Glomerular endothelial cell (primary cell): ENCODE results near the gene CNOT2. TPM values are rescaled to one million over a fixed set of nuclear protein-coding genes. Genes with fewer than 3 reads are reported as not detected.
"Not testable (repeated sequence)": the region's sequence is repeated elsewhere in the genome, so short reads cannot be mapped to it uniquely, and the experiment has no call there.

ENCODE experiments used
- DNase-seq: peaks from one replicate; pipeline ENCODE4 v3.0.0-alpha.2; 2011; ENCODE audit warnings: low read depth, low spot score; ENCODE audit errors: extremely low read depth
- total RNA-seq: library from RNA; depleted of rRNA; stranded (reverse); fragments of >200 nt; gene quantifications from 2 replicates; pipeline ENCODE4 v1.2.3, GENCODE V29; 2015

Gene CNOT2
- total RNA-seq, 1 donor from 2014 or later: 108 TPM

DNA sequence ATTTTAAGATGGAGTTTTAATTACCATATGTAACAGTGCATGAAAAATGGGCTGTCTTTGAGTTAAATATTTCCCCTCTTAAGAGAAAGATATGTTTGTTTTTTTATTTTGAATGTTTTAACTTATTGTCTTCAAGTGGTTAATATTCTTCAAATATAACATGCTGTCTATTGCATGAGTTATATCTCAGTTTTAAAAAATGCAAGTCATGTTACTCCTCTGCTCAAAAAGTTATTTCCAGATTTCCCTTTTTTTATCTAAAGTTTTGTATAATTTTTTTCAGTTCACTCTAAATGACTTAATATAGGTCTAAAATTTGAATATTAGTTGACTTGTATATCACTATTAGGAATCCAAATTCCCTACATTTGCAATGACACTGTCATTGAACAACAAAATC lies 117.0 kb downstream of the CNOT2 start:
- no peak for DNase-seq

DNA sequence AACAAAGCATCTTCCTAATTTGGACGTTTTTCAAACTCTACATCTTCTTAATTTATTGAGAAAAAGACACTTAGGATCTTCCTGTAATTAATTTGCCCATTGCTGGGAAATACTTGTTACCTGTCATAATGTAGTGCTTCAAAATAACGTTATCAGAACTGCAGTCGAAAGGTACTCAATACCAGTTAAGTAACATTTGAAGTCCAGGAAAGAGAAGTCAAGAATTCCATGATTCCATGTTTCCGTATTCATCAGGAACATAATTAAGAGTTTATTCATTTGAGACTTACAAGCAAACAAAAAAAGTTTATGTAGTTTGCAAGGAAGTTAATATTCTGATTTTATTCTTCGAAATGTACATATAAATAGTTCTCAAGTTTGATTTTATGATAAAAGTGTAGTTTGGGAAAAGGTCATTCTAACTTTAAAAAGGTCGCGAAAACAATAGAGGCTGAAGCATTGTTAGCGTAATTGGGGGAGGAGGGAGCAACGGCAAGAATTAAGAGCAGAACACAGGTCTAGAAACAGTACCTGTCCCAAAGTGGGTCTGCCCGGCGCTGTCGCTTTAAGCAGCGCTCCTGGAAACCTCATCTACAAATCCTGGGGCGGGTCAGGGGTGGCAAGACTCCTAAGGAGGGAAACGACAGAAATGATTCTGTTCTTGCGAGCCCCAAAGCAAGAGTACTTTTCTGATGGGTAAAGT lies 121.6 kb downstream of the CNOT2 start:
- no peak for DNase-seq

GRCh38 chr12:70365398-70365647 lies 122.1 kb downstream of the CNOT2 start:
- no peak for DNase-seq

DNA sequence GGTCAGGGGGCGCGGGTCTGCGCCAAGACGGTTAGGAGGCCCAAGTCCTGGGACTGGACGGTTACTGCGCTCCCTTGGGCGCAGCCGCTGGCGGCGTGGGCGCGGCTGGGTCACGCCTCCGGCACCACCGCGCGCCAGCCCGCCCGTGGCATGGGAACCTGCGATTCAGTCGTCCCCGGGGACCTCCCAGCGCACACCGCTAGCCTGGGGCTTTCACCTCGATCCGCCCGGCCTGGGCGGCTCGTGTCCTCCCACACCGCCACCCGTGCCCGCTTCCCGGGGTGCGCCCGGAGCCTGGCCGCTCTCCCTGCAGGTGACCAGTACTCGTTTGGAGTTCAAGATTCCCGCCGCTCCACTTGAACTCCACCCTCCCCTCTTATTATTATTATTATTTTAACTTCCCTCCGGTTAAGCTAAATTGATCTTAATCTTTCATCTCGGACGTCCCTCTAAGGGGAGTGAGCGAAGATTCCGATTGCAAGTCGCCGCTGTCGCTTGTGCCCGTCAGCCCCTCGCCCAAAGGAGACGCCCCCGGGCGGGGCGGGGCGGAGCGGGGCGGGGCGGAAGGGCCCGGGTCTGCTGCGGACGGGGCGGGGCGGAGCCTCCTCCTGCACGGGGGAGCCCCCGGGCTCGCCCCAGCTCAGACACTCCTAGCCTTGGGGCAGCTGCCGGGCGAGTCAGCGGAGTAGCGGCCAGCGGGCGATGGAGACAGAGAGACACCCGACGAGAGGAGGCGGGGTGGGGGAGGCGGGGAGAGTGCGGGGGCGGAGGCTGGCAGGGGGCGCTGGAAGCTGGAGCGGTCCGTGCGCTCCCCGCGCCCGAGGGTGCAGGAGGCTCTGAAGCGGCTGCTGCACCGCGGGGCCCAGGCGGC lies 122.7 kb downstream of the CNOT2 start, which contains the start of gene KCNMB4:
KCNMB4 (plus strand) TSS at position 643 of the 871 bp plus-strand sequence. CDS start 445 bp downstream, outside the sequence.
- no peak for DNase-seq

- DNase-seq: no peak
These were observed 123.5 kb downstream of the CNOT2 start for GRCh38 chr12:70366581-70367257.

DNA sequence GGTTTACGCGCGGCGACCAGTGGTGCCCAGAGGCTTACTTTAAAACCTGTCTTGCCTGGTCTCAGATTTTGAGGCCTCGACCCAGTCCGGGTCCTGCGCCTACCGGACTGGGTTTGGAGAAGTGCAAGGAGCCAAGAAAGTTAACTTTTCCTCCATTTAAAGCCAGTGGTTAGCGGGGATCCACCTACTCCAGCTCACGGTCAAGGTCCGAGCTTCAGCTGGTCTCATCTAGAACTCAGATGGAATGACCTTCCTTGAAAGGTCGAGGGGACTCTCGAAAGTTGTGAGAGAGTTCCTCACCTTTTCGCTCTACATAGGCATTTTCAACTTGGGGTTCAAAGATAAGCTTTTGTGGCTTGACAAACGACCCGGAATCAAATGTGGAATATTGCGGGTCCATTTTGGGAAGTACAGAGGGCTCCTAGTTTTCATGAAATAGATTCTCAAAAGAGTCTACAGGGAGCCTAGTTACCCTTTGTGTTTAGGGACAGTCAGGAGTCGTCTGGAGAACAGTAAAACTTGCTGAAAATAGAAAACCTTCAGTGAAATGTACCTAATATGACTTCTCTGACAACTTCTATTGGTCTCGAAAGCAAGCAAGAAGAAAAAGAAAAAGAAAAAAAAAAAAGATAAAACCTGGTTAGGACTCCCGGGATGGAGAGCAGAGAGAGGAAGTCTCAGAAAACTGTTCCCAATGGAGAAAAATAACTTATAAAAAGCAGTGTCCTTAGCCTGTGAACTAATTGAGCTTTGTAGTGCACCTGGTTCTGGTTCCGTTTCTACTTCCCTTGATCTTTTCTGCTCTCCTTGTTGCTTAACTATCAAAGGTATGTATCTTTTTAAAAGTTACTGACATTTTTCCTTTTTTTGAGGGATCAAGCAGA lies 124.3 kb downstream of the CNOT2 start:
- DNase-seq: no peak

- no peak for DNase-seq
These were observed 129.6 kb downstream of the CNOT2 start for GRCh38 chr12:70372881-70373280.

GRCh38 chr12:70379846-70380245 lies 136.6 kb downstream of the CNOT2 start:
- DNase-seq: no peak

DNA sequence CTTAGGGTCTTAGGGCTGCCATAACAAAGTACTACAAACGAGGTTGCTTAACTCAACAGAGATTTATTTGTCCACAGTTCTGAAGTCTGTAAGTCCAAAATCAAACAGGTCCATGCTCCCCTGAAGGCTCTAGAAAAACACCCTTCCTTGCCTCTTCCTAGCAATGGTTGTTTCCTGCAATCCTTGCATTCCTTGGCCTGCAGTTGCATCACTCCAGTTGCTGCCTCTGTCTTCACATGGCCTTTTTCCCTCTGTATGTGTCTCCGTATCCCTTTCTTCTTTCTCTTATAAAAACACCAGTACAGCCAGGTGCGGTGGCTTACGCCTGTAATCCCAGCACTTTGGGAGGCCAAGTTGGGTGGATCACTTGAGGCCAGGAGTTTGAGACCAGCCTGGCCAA lies 140.3 kb downstream of the CNOT2 start:
- DNase-seq: no peak

DNA sequence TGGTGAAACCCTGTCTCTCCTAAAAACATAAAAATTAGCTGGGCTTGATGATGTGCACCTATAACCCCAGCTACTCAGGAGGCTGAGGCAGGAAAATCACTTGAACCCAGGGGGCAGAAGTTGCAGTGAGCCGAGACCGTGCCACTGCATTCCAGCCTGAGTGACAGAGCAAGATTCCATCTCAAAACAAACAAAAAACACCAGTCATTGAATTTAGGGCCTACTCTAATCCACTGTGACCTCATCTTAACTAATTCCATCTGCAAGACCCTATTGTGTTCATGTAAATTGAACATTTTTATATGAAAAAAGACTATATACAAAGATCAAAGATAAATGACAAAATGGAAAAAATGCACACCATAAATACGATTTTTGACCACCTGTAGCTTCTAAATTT lies 140.7 kb downstream of the CNOT2 start:
- DNase-seq: no peak

DNA sequence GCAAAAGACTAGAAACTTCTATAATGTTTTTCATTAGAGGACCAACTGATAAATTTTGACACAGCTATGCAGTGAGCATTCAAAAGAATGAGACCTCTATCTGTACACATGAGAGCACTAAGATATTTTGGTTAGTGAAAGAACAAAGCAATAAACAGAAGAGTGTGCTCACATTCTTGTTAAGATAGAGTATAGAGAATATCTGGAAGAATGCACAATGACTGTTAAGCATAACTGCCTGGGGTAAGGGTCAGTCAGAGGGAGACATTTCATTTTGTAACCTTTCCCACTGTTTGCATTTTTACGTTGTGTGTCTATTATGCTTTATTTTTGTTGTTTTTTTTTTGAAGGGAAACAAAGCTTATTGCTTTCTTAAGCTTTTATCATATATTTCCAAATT lies 143.5 kb downstream of the CNOT2 start:
- no peak for DNase-seq

DNA sequence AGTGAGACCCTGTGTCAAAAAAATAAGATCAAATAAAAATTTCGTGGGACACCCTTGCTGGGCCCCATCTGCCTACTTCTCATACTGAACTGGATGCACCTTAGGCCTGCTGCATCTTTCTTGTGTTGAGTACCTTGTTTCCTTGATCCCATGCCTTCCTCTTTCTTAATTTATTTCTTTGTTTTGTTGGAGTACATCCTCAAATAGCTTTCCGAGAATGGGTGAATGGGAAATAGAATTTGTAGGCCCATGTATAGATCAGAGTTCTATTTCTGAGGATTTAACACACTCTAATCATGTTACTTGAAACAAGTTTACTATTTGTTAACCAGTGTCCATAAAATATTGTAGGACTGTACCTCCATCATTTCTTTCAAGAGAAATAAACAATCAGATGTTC lies 146.4 kb downstream of the CNOT2 start:
- DNase-seq: no peak

DNA sequence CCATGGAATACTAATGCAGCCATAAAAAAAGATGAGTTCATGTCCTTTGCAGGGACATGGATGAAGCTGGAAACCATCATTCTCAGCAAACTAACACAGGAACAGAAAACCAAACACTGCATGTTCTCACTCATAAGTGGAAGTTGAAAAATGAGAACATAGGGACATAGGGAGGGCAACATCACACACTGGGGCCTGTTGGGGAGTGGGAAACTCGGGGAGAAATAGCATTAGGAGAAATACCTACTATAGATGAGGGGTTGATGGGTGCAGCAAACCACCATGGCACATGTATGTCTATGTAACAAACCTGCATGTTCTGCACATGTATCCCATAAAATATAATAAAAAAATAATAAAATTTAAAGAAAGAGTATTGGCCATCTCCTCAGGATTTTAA lies 149.4 kb downstream of the CNOT2 start:
- DNase-seq: not testable (repeated sequence)

DNA sequence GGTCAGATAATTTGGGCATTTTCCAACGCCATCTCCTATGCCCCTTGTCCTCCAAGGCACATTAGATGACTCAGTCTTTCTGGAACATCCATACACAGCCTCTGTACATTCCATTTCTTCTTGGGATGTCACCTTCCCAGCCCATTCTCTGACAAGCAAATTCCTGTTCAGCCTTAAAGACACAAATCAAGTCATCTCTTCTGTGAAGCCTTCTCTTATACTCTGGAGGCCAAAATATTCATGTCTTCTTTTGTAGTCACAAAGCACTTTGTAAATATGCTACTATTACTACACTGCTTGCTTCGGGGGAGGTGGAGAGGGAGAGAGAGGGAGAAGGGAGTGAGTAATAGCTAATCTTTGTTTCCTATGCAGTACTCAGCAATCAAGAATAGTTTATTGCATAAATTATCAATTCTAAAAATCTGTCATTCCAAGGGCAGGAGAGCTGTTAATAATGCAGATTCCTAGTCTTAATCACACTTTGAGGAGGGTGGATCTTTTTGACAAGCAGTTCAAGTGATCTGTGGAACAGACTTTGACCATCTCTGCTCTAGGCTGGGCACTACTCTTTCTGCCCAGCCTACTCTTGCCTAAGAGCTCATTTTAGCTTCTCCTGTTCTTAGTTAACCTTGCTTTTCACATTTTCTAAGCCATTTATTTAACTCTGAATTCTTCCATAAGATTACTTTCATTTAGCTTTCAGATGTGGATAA lies 150.7 kb downstream of the CNOT2 start:
- no peak for DNase-seq

DNA sequence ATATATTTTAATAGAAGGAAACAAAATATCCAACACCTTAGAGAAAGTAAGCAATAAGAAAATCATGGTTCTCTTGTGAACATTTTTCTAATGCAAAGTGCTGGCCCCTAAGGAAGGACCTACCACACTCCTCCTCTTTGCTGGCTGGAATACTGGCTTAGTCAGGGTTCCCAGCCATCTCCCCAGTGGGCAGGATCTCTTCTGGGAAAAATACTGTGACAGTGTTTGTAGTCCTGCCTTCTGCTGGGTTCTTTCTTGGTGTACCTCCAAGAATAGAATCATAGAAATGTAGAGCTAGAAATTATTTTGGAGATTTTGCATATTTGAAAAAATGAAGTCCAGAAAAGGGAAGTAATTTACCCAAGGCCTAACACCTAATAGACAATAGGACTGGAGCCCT lies 154.8 kb downstream of the CNOT2 start:
- DNase-seq: no peak

DNA sequence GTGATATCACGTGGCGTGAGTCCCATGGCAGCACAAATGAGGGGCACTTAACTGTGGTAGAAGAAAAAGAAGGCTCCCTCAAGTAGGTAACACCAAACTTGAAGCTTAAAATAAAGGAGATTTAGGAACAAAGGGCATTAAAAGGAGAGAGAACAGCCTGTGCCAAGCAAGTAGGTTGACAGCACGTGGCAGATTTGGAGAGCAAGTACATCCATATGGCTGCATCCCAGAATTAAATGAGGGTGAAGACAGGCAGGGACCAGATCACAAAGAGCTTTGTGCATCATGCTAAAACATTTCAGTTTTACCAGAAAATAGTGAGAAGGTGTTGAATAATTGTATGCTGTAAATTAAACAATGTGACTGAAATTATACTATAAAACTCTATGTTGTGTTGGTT lies 155.6 kb downstream of the CNOT2 start:
- no peak for DNase-seq

DNA sequence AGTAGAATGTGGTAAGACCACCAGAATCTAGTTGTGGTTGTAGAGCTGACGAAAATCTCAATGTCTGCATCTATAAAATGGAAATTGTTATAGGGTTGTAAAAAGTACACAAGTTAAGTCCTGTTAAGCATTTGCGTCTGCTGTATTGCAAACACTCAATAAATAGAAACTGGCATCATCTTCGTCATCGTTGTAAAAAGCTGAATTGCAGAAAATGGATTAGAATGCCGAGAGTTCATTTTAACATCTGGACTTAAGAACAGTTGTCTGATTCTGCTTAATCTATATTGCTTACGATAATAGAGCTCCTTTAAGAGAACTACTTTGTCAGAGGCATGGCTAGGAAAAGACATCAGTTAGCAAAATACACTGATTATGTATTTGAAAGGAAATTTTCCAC lies 156.1 kb downstream of the CNOT2 start:
- no peak for DNase-seq

DNA sequence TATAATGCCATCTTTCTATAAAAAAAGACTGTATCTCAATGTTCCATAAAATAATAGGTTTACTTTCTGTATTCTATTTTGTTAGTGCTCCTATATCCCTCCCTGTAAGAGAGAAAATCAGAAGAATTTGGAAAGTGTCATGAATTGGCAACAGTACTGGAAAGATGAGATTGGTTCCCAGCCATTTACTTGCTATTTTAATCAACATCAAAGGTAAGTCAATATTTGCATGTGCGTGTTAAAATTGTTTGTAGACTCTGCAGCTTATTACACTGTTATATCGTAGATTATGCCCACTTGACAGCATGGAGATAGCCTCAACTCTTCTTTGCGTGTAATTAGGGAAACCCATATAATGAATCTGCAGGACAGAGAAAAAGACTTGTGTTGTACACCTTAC lies 156.9 kb downstream of the CNOT2 start:
- DNase-seq: no peak

DNA sequence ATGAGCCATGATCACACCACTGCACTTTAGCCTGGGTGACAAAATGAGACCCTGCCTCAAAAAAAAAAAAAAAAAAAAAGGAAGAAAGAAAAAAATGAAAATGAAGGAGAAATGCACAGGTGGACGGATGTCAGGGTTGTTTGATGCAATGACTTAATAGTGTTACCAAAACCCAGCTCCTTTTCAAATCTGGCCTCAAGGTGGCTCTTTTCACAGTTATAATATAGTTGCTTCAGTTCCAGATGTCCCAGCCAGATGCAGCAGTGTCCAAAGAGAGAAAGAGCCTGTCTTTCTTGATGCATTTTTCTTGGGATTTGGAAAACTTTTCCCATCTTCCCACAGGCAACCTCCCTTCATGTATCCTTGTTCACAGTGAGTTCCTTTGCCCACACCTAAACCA lies 159.4 kb downstream of the CNOT2 start:
- DNase-seq: no peak

- DNase-seq: no peak
These were observed 160.6 kb downstream of the CNOT2 start for GRCh38 chr12:70403826-70404225.
